Kidney (tissue), 22 donors: ENCODE results near the gene ETNK1. TPM values are rescaled to one million over a fixed set of nuclear protein-coding genes. Genes with fewer than 3 reads are reported as not detected.
A peak's percentile ranks its signal among the peaks of the same experiment; 100 is the strongest.

ENCODE experiments used
- DNase-seq, 5 donors: peaks; one replicate each; pipeline ENCODE4 v3.0.0-alpha.2; 2013 to 2020
- FAIRE-seq: peaks from 2 replicates; lab custom pipeline; 2012; peaks lifted over from hg19 to GRCh38; lab: Jason Lieb, UNC
- H3K27ac ChIP-seq, 2 donors: one replicate each; pipeline ENCODE4 v1.7.0; 2013; ENCODE audit warnings: low read depth in 2 of 2, low read length in 2 of 2, inconsistent platforms in 1 of 2
- H3K27me3 ChIP-seq: one replicate; pipeline ENCODE4 v1.7.1; 2013; ENCODE audit warnings: low read length, inconsistent platforms; ENCODE audit not compliant: control insufficient read depth, insufficient read depth
- H3K36me3 ChIP-seq, 3 donors: one replicate each; pipeline versions ENCODE4 v1.7.0 to v1.7.1; 2013; ENCODE audit warnings: low read length in 3 of 3, control low read depth in 1 of 3, inconsistent platforms in 1 of 3; ENCODE audit not compliant: insufficient read depth in 3 of 3, control insufficient read depth in 2 of 3
- H3K4me1 ChIP-seq, 3 donors: one replicate each; pipeline versions ENCODE4 v1.7.0 to v1.7.1; 2013; ENCODE audit warnings: low read length in 3 of 3, inconsistent platforms in 1 of 3, low read depth in 1 of 3; ENCODE audit not compliant: control insufficient read depth in 2 of 3, insufficient read depth in 2 of 3
- H3K4me3 ChIP-seq, 3 donors: one replicate each; pipeline versions ENCODE4 v1.7.0 to v1.8.1; 2013; ENCODE audit warnings: low read length in 3 of 3, control low read depth in 1 of 3, inconsistent platforms in 1 of 3
- H3K9ac ChIP-seq, 3 donors: one replicate each; pipeline versions ENCODE4 v1.7.0 to v1.7.1; 2013; ENCODE audit warnings: low read length in 3 of 3, control low read depth in 1 of 3, inconsistent platforms in 1 of 3
- H3K9me3 ChIP-seq, 3 donors: one replicate each; pipeline versions ENCODE4 v1.7.0 to v1.7.1; 2013; ENCODE audit warnings: low read length in 3 of 3, control low read depth in 1 of 3, inconsistent platforms in 1 of 3; ENCODE audit not compliant: control insufficient read depth in 2 of 3, insufficient read depth in 1 of 3
- intact Hi-C: fragments of 100-400 bp; cut with DNase I; formaldehyde crosslinking; loops from one replicate; pipeline ENCODE4 v1.11.1; 2022
- long read RNA-seq, 10 donors: library from polyadenylated mRNA in 1 of 10; unstranded in 1 of 10; transcript quantifications; one replicate each; pipeline ENCODE4 v2.0.0 and lab custom pipeline, GENCODE V29; 2021 to 2026
- polyA plus RNA-seq: library from polyadenylated mRNA; stranded (reverse); fragments of 350-450 nt; fragmentation: Illumina TruSeq; extraction: RNeasy Lipid Tissue Mini Kit (QIAGEN cat#74804); gene quantifications from one replicate; pipeline ENCODE4 v1.2.3, GENCODE V29; 2014; ENCODE audit warnings: low read depth, low replicate concordance; ENCODE audit not compliant: insufficient read depth
- total RNA-seq: library from RNA; stranded (reverse); fragmentation: NEBNext Ultra II Directional; extraction: Animal tissue kit (Norgen Biotek cat#: 25700); gene quantifications from one replicate; pipeline ENCODE4 v1.2.1, GENCODE V29; 2021
- TF ChIP-seq, protein P1 (sequence below): IDR thresholded peaks from 3 replicates; pipeline ENCODE4 v1.5.1; 2012; ENCODE audit warnings: mild to moderate bottlenecking, moderate library complexity, borderline replicate concordance; ENCODE audit not compliant: insufficient read depth; ENCODE audit errors: extremely low read depth
- donor health status: control.
- donor health status: control.
- donor health status: control.
- donor health status: control.
- donor health status: control.
- donor health status: DM: yes; HTN: yes; CAD: no.
- donor health status: Normal renal cell carcinoma (clear cell type).

Gene ETNK1, protein sequence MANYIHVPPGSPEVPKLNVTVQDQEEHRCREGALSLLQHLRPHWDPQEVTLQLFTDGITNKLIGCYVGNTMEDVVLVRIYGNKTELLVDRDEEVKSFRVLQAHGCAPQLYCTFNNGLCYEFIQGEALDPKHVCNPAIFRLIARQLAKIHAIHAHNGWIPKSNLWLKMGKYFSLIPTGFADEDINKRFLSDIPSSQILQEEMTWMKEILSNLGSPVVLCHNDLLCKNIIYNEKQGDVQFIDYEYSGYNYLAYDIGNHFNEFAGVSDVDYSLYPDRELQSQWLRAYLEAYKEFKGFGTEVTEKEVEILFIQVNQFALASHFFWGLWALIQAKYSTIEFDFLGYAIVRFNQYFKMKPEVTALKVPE
- total RNA-seq (83.4 TPM), polyA plus RNA-seq (12.7 TPM)
- long read RNA-seq, donor 1, full-length matches to known transcripts, result 6 of 6 reads
- long read RNA-seq, donor 1, partial matches to known transcripts, result 0 of 6 reads
- long read RNA-seq, donor 1, other reads (novel, unspliced or antisense), result 0 of 6 reads
- long read RNA-seq, donor 2, full-length matches to known transcripts, result 9 of 9 reads
- long read RNA-seq, donor 2, partial matches to known transcripts, result 0 of 9 reads
- long read RNA-seq, donor 2, other reads (novel, unspliced or antisense), result 0 of 9 reads
- long read RNA-seq, donor 3, full-length matches to known transcripts, result 14 of 14 reads
- long read RNA-seq, donor 3, partial matches to known transcripts, result 0 of 14 reads
- long read RNA-seq, donor 3, other reads (novel, unspliced or antisense), result 0 of 14 reads
- long read RNA-seq, donor 4, full-length matches to known transcripts, result 7 of 7 reads
- long read RNA-seq, donor 4, partial matches to known transcripts, result 0 of 7 reads
- long read RNA-seq, donor 4, other reads (novel, unspliced or antisense), result 0 of 7 reads
- long read RNA-seq, donor 5, result 0 reads
- long read RNA-seq, donor 6, full-length matches to known transcripts, result 7 of 7 reads
- long read RNA-seq, donor 6, partial matches to known transcripts, result 0 of 7 reads
- long read RNA-seq, donor 6, other reads (novel, unspliced or antisense), result 0 of 7 reads
- long read RNA-seq, donor 7, full-length matches to known transcripts, result 9 of 14 reads
- long read RNA-seq, donor 7, partial matches to known transcripts, result 3 of 14 reads
- long read RNA-seq, donor 7, other reads (novel, unspliced or antisense), result 2 of 14 reads
- long read RNA-seq, donor 8, full-length matches to known transcripts, result 9 of 9 reads
- long read RNA-seq, donor 8, partial matches to known transcripts, result 0 of 9 reads
- long read RNA-seq, donor 8, other reads (novel, unspliced or antisense), result 0 of 9 reads
- long read RNA-seq, donor 9, full-length matches to known transcripts, result 4 of 4 reads
- long read RNA-seq, donor 9, partial matches to known transcripts, result 0 of 4 reads
- long read RNA-seq, donor 9, other reads (novel, unspliced or antisense), result 0 of 4 reads
- long read RNA-seq, donor 10, full-length matches to known transcripts, result 7 of 7 reads
- long read RNA-seq, donor 10, partial matches to known transcripts, result 0 of 7 reads
- long read RNA-seq, donor 10, other reads (novel, unspliced or antisense), result 0 of 7 reads

DNA sequence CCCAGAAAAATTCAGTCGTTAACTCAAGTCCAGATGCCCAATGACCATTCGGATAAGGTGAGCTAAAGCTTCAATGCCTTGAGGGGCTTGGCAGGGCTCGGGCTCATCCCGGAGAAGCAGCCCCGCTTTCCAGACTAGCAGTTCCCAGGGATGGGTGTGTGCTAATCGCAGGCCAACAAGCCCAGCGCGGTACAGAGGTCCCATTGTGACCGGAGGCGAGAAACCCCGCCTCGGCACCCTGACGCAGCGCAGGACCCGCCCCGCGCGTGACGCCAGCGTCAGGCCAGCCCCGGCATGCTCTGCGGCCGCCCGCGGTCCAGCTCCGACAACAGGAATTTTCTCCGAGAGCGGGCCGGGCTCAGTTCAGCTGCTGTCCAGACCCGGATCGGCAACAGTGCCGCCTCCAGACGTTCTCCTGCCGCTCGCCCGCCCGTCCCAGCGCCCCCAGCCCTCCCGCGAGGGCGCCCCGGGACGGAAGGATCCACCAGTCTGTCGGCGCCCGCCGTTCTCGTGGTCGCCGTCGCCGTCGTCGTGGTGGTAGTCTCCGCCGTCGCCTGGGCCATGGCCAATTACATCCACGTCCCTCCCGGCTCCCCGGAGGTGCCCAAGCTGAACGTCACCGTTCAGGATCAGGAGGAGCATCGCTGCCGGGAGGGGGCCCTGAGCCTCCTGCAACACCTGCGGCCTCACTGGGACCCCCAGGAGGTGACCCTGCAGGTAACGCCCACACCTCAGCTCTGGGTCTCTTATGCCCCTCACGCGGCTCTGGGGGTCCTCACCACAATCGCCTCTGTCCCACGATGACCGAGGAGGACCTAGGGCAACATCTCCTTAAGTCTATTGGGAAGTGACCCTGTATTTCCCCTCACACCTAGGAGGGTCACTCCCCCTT, at the start of gene ETNK1:
Gene ETNK1, plus strand, starts transcription at position 302 of the 892 bp plus-strand sequence. Its CDS starts 260 bp downstream, at position 562.
- DNase-seq (peak; percentile 95 to 98 (median 97)), FAIRE-seq (no peak)
- intact Hi-C loops, result no loop called here
- Histone ChIP-seq H3K9ac (peak within 1 kb of the TSS; percentile 65 to 98 (median 89)), H3K36me3 (no peaks in the 10 kb centered on the region), H3K4me1 (peaks cover 1 to 7% (median 2%) of the 10 kb centered on the region in 3 donors), H3K4me3 (peak within 1 kb of the TSS; percentile 84 to 97 (median 92)), H3K27ac (peak within 1 kb of the TSS; percentile 98 to 99), H3K27me3 (no peaks in the 10 kb centered on the region), H3K9me3 (no peaks in the 10 kb centered on the region)
- TF ChIP-seq, protein P1, sequence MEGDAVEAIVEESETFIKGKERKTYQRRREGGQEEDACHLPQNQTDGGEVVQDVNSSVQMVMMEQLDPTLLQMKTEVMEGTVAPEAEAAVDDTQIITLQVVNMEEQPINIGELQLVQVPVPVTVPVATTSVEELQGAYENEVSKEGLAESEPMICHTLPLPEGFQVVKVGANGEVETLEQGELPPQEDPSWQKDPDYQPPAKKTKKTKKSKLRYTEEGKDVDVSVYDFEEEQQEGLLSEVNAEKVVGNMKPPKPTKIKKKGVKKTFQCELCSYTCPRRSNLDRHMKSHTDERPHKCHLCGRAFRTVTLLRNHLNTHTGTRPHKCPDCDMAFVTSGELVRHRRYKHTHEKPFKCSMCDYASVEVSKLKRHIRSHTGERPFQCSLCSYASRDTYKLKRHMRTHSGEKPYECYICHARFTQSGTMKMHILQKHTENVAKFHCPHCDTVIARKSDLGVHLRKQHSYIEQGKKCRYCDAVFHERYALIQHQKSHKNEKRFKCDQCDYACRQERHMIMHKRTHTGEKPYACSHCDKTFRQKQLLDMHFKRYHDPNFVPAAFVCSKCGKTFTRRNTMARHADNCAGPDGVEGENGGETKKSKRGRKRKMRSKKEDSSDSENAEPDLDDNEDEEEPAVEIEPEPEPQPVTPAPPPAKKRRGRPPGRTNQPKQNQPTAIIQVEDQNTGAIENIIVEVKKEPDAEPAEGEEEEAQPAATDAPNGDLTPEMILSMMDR, result no peak

DNA sequence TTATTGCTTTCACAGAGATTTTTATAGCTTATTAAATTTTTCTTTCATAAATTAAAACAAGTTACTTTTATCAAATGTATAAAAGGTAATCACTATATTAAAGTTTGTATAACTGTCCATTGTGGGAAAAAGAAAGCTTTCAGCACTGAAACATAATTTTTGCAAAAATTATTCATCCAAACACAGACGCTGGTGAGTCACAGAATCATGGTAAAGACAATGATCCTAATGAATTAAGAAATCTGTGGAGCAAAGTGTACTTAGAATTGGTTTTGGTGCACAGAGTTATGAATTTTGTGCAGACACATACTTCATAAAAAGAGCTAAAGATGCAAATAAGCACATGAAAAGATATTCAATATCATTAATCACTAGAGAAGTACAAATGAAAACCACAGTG, 48.9 kb upstream of the ETNK1 start:
- H3K27ac ChIP-seq, result no peak overlapping the region
- H3K27me3 ChIP-seq, result no peaks in the 10 kb centered on the region
- no peaks in the 10 kb centered on the region for H3K36me3 ChIP-seq
- H3K4me1 ChIP-seq, result no peaks in the 10 kb centered on the region
- intact Hi-C loops, result no loop called here
- no peak for FAIRE-seq
- no peaks in the 10 kb centered on the region for H3K9me3 ChIP-seq
- H3K9ac ChIP-seq, result no peak overlapping the region
- no peak overlapping the region for H3K4me3 ChIP-seq
- TF ChIP-seq, protein P1, result no peak
- no peak for DNase-seq
